ENCODE measurements around the gene HOXA3.

Gene HOXA3

DNA sequence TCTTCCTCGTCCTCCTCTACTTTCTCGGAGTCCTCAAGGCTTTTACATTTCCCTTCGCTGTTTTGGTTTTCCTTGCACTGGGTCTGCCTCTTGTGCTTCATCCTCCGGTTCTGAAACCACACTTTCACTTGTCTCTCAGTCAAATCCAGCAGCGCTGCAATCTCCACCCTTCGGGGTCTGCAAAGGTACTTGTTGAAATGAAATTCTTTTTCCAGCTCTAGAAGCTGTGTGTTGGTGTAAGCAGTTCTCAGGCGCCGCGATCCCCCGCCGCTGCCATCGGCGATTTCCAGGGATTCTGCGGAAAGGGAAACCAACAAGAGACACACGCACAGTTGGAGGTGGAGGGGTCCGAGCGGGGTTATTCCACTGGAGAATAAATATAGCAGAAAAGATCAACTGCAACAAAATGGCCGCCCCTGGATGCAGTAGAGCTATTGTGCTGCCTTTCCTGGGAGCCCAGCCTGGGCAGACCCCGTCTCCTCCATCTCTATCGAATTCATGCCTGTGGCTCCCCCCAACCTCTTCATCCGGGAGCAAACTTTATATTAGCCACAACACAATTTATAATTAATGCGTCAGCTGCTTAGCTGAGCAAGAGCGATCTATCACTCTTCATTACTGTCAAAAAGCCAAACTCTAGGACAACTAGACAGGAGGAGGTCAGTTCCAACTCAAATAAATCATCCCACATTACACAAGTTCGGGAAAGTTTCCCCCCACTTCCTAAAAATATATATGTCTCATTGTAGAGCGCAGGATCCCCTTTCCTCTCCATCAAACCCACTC is 51.0 kb downstream of the HOXA3 start:
- no peak for FAIRE-seq

DNA sequence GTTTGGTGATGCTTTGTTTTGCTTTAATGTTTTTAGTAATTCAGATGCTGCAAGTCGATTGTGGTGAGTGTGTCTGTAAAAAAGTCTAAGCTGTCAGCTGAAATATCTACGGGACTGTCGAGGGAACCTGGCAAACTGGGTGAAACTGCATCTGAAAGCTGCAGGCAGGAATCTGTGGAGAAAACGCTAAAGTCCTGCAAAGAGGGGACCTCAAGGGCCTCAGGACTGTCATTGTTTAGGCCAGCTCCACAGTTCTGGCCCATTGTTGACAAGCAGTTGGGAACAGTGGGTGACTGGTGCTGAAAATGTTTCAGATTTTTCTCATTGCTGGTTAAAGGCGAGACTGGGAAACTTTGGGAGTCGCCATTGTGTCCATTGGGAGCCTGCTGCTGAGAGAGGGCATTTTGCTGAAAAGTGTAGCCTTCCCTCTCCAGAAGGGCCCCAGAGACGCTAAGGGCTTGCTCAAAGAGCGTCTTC is 51.7 kb downstream of the HOXA3 start:
- FAIRE-seq: no peak

GRCh38 chr7:27099453-27100370 is 52.7 kb downstream of the HOXA3 start:
- FAIRE-seq: no peak

DNA sequence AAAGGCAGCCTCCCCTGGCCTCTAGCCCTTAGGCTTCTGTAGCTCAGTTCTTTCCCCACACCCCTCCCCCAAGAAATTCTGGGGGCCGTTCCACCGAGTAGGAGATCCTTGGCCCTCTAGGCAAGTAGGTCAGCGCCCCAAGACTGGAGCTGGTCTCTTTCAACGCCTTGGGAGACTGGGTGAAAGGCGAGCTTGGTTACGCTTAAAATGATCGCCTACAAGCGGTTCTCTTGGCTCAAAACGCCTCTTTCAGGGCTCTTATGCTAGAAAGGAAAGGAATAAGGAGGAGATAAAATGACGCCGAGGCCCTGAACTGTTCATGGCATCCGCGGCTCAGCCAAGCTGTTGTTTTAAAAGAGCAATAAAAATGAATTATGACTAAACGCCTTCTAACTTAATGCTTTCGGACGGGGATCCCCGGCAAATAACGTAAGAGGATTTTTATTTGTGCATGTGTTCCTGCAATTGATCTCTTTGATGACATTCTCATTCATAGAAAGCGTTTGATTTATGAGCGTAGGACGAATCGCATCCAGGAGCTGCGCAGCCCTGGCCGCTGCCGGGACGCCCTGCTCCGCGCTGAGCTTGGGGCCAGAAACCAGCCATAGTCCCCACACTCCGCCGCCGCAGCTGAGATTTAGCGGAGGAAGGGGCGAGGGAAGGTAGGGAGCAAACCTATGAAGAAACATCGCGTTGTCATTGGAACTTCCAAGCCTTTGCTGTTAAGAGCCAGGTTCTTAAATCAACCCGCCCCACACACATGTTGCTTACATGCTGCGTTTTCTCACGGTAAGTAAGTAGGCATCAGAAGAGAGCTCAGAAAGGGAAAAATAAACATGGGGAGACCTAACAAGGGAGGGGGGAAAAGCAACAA is 53.6 kb downstream of the HOXA3 start:
- FAIRE-seq: peak; percentile 79

- no peak for FAIRE-seq
Measured at GRCh38 chr7:27097686-27098577, 54.5 kb downstream of the HOXA3 start.

DNA sequence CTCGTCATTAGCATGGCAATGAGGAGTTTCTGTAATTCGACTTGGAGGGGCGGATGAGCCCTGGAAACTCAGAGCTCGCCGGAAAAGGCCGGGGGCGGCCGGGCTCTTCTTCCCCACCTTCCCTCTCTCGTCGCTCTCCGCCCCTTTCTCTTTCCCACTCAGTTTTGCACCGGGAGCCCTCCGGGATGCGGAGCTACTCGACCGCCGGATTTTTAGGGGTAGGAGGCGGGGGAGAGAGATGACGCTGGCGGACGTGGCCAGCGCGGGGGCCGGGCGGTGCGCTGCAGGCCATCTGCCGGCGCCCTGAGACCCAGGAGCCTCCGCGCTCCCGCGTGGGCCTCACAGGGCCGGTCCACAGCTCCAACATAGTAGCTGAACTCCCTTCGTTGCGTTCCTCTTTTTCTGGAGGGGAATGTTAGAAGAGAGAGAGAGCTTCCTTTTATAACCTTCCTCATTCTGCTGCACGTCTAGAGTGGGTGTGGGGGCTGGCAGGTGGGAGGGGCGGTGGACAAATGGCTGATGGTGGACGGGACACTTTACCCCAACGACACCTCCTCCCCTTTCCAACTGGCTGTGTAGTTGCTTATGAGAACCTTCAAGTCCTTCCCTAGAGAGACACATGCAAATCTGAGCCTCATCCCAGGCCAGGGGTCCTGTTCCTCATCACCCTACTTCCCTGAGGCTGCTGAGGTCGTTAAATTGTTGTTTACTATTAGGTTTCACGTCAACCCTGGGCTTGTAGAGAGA is 55.4 kb downstream of the HOXA3 start:
- no peak for FAIRE-seq

GRCh38 chr7:27095897-27096767 is 56.3 kb downstream of the HOXA3 start, which contains the start of gene HOXA1:
Gene HOXA1, minus strand, starts transcription at chr7:27096000. Its CDS starts 88 bp downstream, at chr7:27095912.
- FAIRE-seq: no peak

DNA sequence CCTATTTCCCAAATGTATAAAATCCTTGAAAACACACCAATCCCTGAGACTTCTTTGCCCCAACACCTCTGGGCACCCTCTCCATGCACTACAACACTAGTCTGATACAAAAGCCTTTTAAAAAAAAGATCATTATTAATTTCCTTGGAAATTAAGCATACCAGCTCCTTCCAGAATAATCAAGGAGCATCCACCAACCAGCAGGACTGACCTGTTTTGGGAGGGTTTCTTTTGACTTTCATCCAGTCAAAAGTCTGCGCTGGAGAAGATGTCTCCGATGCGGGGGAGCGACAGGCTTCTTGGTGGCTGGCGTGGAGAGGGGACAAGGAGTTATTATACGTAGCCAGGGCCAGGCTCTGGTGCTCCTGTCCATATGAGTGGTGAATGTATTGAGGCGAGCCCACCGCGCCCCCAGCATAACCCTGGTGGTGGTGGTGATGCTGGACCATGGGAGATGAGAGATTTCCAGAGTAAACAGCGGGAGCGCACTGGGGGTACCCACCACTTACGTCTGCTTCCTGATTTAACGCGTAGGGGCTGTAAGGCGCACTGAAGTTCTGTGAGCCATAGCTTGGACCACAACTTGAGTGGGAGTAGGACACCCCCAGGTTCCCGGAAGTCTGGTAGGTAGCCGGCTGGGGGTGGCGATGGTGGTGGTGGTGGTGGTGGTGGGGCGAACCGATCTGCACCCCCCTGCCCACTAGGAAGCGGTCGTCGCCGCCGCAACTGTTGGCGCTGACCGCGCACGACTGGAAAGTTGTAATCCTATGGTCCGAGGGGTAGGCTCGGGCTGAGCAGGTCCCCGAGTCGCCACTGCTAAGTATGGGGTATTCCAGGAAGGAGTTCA is 57.1 kb downstream of the HOXA3 start:
- no peak for FAIRE-seq

DNA sequence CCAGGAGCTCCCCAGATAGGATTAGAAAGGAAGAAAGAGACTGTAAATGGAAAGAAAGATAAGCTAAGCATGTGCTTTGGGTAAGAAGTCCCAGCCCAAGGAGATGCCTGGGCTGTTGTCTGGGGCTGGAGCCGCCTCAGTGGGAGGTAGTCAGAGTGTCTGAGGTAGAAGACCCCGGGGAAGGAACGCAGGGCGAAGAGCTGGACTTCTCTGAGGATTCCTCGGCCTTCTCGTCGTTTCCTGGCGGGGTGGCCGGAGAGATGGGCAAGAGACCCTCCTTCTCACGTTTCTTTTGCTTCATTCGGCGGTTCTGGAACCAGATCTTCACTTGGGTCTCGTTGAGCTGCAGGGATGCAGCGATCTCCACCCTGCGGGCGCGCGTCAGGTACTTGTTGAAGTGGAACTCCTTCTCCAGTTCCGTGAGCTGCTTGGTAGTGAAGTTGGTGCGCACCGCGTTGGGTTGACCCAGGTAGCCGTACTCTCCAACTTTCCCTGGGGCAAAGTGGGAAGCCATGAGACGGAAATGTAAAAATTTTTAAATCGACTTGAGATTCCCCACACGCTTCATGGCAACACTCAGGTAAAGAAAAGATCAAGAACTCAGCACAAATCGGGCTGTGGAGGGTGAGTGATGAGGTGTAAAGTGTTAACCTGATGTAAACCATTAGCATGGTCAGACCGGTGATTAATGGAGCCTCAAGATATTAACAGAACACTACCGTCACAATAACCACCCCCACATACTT is 57.9 kb downstream of the HOXA3 start:
- no peak for FAIRE-seq

GRCh38 chr7:27093184-27093895 is 59.0 kb downstream of the HOXA3 start:
- FAIRE-seq: no peak

- FAIRE-seq: no peak
Measured at GRCh38 chr7:27092819-27093110, 59.6 kb downstream of the HOXA3 start.

DNA sequence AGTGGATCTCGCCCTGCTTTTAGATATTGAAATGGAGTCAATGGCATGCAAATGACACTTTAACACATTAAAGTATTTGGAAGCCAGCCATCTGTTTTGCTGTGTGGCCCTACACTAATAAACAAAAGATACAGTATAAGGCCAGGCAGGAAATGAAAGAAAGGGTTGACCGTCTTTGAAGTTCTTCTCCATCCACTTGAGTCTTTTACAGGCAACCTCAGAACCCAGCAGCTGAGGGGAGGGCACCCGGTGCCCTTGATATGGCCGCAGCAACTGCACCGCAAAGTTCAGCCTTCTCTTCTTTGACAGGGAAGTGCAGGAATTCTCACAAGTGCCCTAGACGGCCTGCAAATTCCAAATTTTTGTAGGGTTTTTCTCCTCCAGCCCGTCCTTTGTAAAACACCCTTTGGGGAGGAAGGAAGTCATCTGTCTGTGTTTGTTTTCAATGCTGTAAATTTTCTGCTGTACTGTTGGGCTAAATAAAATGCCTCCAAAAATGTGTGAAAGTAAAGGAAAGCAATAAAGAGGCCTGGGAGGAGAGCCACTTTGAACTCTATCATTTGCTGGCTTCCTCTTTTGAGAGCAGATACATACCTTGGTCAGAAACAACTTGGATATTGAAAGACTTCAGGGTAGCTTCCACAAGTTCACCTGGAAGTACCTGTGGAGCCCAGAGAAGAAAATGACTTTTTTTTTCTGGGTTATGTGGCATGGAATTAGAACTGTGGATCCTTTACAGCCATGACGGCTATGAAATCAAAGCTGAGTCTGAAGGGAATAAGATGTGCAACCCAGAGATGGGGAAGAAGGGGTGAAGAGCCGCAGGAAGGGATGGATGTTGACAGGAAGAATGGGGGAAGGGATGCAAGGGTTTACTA is 60.2 kb downstream of the HOXA3 start:
- FAIRE-seq: no peak

GRCh38 chr7:27091105-27091504 is 61.3 kb downstream of the HOXA3 start:
- no peak for FAIRE-seq

- FAIRE-seq: no peak
Measured at GRCh38 chr7:27088002-27088922, 64.1 kb downstream of the HOXA3 start.

- no peak for FAIRE-seq
Measured at GRCh38 chr7:27083646-27084045, 68.7 kb downstream of the HOXA3 start.
